ENCODE measurements around the gene SETD7. TPM values are rescaled to one million over a fixed set of nuclear protein-coding genes. Genes with fewer than 3 reads are reported as not detected.
A peak's percentile ranks its signal among the peaks of the same experiment; 100 is the strongest.

SETD7 gene
- total RNA-seq, 1 donor from 2014 or later = 38.0 TPM

DNA sequence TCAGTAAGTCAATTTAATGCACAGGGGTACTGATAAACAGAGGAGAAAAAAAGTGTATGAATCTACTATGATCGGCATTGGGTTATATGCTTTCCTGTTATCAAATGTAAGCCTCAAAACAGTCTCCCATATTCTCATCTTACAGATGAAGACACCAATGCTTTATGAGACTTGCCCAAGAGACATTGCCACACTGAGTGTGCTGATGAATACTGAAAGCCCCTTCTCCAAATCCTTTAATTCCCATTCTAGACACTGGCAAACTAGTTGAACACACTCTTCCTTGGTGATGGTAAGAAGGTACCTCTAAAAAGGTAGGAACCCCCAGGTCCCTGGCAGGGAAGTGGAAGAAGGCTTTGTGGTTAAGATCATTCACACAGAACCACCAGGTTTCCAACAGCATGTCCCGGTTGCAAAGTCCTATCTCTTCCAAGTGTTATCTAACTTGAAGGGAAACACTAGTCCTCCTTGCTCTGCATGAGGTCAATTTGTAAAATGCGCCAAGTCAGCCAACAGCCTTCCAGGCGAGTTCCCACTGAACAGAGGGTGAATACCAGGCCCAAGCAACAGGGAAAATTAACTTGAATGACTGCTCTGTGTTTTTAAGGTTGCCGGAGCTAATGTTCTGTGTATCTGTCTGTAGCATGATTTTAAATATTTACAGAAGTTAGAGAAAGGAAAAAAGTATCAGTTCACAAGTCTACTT, 5.1 kb downstream of the SETD7 start:
- no peak for DNase-seq (ENCODE audit: low read depth)

DNA sequence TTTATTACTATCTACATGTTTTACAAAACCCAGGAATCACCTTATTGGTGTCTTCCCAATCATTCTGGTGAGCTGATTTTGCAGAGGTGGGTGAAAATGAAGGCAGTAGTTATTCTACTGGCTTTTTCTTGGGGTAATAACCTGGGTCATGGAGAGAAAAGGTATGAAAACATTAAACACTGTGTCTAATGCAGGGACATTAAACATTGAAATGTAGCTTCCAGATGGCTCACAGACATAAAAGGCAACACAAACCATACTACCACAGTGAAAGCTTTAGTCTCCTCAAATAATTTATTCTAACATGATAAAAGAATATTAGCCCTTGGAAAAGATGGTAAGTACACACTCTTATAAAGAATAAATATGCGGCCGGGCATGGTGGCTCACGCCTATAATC, 8.0 kb downstream of the SETD7 start:
- DNase-seq (ENCODE audit: low read depth) = no peak

DNA sequence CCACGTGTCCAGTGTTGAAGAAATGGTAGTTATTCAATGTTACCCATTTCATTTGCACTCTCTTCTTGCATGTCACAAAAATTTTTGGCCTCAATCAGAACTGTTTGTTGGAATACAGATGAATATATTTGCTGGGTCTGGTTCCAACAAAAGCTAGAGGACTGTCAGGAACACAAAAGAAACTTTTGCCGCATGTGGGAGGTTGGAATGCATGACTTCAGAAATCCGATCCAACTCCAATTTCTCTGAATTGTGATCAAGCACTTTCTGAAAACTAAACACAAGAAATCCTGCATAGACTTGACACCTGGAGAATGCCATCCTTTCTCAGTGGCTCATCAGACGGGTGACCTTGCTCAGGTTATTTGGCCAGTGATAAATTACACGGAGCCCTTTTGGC, 15.4 kb downstream of the SETD7 start:
- DNase-seq (ENCODE audit: low read depth) = no peak

DNA sequence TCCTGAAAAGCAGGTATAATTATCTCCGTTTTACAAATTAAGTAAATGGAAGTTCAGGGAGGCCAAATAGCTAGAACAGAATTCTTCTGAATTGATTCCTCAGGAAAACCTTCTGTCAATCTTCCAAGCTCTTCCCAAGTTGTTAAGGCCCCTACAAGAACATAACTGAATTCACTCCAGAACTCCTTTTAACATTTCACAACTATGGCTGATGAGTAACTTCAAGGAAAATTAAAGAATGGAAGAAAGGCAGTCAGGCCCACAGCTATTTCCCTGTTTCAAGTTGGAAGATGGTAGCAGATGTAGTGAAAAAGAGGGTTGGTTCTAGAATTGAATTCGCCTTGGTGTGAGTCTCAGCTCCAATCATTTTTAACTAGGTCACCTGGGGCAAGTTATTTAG, 15.9 kb downstream of the SETD7 start:
- no peak for DNase-seq (ENCODE audit: low read depth)

DNA sequence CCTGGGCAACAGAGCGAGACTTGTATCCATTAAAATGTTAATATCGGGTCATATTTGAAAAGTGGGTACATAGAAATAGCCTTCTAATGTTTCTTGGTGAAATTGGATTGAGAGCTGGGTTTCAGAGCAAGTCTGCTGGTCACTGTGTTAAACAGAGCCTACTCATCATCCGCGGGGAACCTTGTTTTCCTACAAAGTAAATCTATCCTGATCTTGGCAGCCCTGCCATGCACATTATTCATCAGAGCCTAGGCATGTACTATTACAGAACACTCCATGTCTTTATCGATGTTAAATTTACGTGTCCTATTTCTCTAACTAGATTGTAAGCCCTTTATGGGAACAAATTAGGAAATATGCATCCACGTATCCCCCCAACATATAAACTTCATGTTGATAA, 18.7 kb downstream of the SETD7 start:
- no peak for DNase-seq (ENCODE audit: low read depth)

DNA sequence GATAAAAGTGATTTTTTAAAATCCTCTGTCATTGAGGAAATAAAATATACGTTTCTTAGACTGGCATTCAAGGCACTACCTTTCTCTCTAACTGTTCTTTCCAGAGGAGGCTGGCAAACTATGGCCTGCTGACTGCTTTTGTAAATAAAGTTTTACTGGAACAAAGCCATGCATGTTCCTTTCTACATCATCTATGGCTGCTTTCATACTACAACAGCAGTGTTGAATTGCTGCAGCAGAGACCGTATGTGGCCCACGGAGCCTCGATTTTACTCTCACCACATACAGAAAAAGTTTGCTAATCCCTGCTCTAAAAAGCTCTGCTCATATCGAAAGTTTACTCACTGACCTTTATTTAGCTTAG, 20.2 kb downstream of the SETD7 start:
- DNase-seq (ENCODE audit: low read depth) = no peak

DNA sequence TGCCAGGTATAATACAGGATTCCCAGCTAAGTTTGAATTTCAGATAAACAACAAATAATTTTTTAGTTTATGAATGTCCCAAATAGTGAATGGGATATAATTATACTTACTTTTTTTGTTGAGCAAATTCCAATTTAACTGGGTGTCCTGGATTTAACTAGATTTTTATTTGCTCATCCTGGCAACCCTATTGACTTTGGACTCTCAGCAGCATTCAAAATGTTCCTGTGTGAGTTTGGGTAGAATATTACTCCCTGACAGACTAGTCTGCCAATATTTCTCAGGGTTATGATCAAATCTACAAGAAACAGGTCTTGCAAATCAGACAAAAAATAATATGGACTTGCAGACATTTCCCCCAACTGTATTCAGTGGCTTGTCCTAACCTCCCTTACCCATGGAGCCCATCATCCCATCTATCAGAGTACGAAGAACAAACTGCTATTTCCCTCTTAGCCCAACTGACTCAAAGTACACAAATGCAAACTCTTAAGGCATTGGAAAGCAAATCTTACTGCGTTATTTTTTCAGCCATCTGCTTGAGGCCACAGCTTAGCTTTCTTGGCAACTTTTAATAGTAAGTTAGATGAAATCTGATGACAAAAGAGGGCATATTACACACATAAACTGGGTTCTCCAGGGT, 20.7 kb downstream of the SETD7 start:
- no peak for DNase-seq (ENCODE audit: low read depth)

DNA sequence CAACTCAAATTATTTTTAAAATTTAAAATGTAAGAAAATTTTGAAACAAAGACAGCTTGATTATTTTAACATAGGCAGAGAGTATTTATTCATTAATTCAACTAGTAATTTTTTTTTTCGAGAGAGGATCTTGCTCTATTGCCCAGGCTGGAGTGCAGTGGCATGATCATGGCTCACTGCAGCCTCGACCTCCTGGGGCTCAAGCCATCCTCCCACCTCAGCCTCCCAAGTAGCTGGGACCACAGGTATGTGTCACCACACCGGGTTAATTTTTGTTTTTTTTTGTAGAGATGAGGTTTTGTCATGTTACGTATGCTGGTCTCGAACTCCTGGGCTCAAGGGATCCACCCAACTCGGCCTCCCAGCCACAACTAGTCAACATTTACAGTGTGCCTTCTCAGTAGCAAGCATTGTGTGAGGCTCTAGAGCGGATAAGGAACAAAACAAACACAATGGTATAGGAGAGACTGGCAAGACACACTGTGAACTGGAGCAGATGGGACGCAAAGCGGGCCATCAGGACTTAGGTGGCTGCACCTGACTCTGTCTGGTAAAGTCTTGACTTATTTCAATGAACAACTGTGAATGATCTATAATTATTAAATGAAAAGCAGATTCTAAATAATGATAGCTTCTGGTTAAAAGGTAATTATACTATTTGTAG, 21.6 kb downstream of the SETD7 start:
- no peak for DNase-seq (ENCODE audit: low read depth)

DNA sequence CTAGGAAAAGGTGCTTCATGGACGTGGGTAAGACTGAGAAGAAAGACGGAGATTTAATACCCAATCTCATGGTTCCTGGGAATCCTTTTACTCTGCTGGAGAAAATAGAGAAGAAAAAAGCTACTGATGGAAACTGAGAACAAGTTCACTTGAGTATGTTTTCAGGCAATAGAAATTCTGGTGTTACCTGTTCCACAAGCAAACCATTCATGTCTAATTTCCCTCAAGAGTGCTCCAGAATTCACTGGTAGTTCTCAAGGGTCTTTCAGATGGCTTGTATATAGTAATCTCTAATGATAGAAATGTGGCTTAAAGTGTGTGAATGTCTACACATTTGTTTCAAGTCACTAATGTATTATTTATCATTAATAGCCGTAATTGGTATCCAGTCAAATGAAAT, 22.5 kb downstream of the SETD7 start:
- no peak for DNase-seq (ENCODE audit: low read depth)

DNA sequence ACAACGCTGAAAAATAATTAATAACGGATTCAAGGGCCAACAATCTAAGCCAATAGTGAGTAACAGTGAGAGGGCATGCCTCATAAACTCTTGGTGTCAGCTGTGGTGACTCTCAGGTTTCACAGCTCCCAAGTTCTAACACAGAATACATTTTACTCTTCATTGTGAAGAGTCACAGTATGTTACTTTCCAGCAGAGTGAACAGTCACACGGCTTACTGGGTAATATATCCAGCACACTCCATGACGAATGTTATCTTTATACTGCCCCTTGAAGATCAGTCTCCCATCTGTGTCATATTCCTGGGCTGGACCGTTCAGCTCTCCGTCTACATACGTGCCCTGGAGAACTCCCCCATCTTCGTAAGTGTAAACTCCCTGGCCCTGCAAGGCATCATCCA, 23.1 kb downstream of the SETD7 start:
- DNase-seq (ENCODE audit: low read depth) = peak; percentile 86

DNA sequence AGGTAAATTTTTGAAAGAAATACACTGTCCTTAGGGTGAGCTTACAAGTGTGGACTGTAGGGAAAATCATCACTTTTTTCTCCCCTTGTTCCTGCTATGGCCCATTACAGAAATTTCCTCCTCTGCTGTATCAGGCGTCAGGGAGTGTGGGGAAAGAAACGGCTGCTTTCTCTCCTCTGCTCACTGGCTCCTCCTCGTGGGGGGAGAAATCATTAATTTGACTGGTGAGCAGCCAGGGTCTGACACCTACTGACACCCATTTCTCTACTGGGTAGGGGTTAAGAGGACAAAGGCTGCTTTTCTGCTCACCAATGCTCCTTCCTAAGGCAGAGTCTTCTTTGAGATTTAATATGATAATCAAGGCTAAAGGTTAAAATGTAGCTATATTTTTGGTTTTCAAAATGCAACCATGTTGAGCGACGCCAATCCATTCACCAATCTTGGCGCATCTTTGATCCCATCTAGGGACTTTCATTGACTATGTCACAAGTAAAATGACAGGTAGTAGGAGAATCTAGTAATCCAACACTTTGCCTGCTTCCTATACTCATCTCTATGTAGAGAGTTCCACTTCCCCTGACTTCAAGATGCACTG, 25.1 kb downstream of the SETD7 start:
- DNase-seq (ENCODE audit: low read depth) = no peak

DNA sequence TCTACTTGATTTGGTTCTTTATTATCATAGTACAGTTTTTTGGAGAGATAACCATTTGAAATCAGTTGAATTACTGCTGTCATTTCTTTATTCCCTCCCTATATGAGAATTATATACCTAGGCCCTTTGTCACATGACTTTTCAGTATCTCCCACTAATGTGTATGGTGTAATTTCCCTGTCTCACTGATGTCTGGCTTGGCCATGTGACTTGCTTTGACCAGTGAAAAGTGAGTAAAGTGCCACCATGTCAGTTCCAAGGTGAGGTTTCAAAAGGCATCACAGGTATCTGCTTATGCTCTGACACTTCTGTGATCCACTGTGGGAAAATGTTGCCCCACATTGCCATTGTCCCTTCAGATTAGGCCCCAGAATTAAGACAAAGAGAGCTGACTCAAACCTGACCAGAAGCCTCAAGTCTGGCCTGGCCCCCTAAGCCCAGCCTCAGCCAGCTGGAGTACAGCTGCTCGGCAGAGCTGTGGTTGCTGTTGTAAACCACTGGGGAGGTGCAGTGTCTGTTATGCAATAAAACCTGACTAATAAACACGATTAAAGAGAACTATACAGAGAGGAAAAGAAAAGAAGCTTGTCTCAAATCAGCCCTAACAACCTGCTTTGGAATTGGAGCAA, 27.5 kb downstream of the SETD7 start:
- peak; percentile 84 for DNase-seq (ENCODE audit: low read depth)

DNA sequence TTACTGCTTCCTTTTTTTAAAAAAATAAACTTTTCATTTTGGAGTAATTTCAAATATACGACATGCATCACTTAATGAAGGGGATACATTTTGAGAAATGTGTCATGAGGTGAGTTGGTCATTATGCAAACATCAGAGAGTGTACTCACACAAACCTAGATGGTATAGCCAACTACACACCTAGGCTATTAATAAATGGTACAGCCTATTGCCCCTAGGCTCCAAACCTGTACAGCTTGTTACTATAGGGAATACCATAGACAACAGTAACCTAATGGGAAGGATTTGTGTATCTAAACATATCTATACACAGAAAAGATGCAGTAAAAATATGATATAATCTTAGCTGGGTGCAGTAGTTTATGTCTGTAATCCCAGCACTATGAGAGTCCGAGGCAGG, 29.1 kb downstream of the SETD7 start:
- no peak for DNase-seq (ENCODE audit: low read depth)

DNA sequence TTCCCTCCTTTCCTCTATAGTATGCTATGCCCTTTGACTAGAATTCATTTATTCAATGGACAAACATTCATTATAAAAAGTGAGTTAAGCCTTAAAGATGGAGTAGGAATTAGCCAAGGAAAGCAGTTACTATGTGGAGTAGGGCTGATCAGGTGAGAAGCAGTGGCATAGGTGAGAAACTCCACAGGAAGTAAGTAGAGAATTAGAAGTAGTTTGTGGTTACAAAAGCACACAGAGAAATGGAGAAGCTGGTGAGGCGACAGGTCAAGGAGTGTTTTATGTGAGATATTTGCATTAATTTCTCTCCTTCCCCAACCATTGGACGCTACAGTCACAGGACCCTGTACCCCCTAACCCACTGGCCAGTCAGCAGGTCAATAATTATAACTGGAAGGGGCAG, 30.6 kb downstream of the SETD7 start:
- DNase-seq (ENCODE audit: low read depth) = no peak

DNA sequence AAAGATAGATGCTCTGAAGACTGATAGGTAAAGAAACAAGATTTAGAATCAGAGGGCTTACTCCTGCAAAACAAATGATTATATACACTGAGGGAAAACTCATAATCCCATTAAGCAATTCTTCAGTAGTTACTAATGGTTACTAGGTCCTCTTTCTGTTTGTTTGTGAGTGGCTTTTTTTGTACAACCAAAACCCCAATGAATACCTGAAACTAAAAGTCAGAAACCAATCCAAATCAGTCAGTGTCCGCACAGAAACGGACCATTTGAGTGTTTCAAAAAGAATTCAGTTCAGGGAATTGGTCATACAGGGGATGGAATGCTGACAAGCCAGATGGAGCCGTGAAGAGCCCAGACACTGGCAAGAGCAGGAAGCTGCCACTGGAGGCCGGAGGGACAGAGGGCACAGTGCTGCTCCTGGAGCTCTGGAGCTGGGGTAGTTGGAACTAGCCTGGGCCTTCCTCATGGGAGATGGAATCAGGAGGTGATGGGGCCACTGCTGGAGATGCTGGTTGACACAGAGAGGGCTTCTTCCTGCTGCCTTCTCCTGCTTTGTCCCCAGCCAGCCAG, 31.9 kb downstream of the SETD7 start:
- no peak for DNase-seq (ENCODE audit: low read depth)

DNA sequence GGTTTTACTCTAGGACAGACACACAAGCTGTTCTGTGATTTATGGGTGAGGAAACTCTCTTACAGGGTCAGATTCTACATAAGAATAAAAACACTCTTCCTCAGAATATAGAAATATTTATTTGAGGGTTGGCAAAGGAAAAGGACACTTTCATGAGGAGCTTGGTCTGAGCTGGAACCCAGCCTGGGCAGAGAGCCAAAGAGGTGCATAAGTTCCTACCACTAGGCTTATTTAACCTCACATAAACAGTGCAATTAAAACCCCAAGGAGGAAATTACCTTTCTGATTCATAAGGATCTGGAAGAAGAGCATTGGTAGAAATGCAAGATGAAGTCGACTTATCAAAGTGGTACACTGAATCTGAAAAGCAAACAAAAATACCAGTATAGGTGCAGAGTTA, 32.9 kb downstream of the SETD7 start:
- peak; percentile 70 for DNase-seq (ENCODE audit: low read depth)

DNA sequence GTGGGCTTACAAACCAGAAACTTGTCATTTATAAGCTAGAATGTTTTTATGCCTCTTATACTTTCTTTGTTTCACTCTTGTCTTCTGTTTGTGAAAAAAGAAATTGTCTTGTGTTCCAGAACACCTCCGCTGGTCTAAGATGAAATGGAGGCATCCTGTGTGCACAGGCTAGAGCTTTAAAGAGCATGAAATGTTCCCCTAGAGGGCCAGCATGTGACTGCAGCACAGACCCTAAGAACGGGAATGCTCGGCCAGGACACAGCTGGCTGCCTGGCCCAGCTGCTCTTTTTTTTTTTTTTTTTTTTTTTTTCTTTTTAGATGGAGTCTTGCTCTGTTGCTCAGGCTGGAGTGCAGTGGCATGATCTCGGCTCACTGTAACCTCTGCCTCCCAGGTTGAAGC, 33.6 kb downstream of the SETD7 start:
- DNase-seq (ENCODE audit: low read depth) = no peak

DNA sequence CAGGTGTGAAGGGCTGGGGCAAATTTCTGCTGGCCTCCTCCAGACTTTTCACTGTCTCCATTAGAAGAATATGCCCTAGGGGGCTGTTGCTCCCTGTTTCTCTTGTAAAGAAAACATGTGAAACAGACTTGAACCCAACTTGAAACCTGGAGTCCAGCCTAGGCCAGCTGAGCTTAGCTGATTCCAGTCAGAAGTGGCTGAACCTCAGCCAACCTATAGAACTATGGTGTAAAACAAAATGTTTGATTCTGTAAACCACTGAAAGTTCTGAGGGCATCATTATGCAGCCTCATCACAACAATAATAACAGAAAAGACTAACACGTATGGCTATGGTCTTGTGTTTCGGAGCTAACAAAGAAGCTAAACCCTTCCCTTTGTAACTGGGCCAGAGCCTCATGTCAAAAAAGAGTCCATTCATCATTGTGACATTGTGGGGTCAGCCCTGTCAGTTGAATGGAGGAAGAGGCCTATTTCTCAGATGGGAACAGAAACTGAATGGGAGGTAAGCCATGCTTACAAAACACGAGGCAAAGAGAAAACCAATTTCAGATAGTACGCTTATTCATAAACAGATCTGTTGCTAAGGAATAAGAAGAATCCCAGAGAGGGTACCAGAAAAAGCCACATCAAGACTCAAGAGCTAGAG, 34.1 kb downstream of the SETD7 start:
- DNase-seq (ENCODE audit: low read depth) = no peak

DNA sequence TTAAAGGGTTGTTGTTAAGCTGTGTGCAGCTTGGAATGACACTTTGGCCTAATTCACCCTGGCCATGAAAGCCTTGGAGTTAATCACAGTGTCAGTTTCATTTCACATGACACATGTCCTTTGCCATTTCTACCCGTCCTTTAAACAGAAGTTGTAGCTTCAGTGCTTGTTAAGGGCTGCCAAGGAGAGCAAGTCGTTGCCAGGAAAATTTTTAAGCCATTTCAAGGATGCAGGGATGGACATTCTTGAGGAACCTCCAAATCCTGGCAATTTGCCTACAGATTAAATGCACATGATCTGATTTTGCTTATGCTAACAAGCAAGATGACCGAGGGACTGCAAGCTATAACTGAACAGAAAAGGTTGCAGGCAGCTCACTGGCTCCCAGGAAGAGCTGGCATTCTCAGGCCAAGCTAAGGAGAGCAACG, 40.5 kb downstream of the SETD7 start:
- no peak for DNase-seq (ENCODE audit: low read depth)

DNA sequence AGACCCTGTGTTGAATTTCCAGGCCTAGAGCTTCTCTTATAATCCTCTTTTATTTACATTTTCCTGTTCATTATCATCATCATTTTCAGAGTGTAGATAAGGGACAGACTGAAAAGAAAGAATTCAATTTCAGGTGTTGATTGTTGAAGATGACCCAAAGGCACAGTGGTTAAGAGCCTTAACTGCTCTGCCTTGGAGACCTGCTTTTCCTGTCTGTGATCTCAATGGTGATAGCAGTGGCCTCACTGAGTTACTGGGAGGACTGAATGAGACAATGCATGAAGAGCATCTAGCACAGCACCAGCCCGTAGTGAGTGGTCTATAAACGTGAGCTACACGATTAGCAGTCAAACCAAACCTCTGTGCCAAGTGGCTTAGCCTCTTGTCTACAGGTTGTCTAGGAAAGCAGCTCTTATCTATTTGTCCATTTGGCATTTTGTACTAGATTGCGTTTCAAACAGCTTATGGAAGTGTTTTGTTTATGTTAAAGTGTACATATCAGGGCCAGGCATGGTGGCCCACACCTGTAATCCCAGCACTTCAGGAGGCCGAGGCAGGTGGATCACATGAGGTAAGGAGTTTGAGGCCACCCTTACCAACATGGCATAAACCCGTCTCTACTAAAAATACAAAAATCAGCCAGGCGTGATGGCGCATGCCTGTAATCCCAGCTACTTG, 41.5 kb downstream of the SETD7 start:
- DNase-seq (ENCODE audit: low read depth) = no peak

DNA sequence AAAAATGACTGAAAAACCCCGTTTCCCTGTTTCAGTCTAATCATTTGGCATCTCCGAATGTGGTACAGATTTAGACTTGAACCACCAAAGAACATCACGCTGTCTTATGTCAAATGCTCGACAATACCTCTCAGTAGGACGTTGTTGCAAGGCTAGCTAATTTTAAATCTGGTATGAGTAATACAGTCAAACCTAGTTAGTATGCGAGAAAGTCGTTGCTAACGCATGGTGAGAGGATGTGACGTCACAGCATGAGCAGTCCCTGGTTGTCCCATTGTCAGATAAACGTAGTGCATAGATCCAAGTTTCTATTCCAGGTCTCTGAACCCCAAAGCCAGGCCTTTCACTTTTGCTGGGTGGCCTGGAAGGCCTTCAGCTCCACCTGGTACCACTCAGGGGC, 44.7 kb downstream of the SETD7 start:
- DNase-seq (ENCODE audit: low read depth) = peak; percentile 40

Measured in renal cortical epithelial cell (primary cell).